ENCODE measurements around the gene CCR2.
"Not testable (repeated sequence)": the region's sequence is repeated elsewhere in the genome, so short reads cannot be mapped to it uniquely, and the experiment has no call there.

Gene CCR2

GRCh38 chr3:46353647-46354410, at the start of gene CCR2:
CCR2 (plus strand) TSS chr3:46354111; CDS start chr3:46357528, 3,417 bp downstream.
- no peak for DNase-seq

GRCh38 chr3:46304739-46305138, 49.2 kb upstream of the CCR2 start:
- DNase-seq: no peak

- DNase-seq: no peak
Observed at GRCh38 chr3:46312991-46313390, 40.9 kb upstream of the CCR2 start.

GRCh38 chr3:46314517-46314916, 39.4 kb upstream of the CCR2 start:
- no peak for DNase-seq

GRCh38 chr3:46316206-46316605, 37.7 kb upstream of the CCR2 start:
- DNase-seq: no peak

- DNase-seq: no peak
Observed at GRCh38 chr3:46318207-46318927, 35.5 kb upstream of the CCR2 start.

- DNase-seq: no peak
Observed at GRCh38 chr3:46321461-46322104, 32.3 kb upstream of the CCR2 start.

- DNase-seq: no peak
Observed at GRCh38 chr3:46324036-46324435, 29.9 kb upstream of the CCR2 start.

- no peak for DNase-seq
Observed at GRCh38 chr3:46325645-46326300, 28.1 kb upstream of the CCR2 start.

- not testable (repeated sequence) for DNase-seq
Observed at GRCh38 chr3:46330676-46331075, 23.2 kb upstream of the CCR2 start.

- DNase-seq: no peak
Observed at GRCh38 chr3:46334741-46335478, 19.0 kb upstream of the CCR2 start.

- no peak for DNase-seq
Observed at GRCh38 chr3:46335541-46335940, 18.4 kb upstream of the CCR2 start.

- DNase-seq: no peak
Observed at GRCh38 chr3:46337911-46338310, 16.0 kb upstream of the CCR2 start.

GRCh38 chr3:46338840-46339239, 15.1 kb upstream of the CCR2 start:
- DNase-seq: no peak

GRCh38 chr3:46344476-46344875, 9.4 kb upstream of the CCR2 start:
- no peak for DNase-seq

- no peak for DNase-seq
Observed at GRCh38 chr3:46348823-46349482, 5.0 kb upstream of the CCR2 start.

GRCh38 chr3:46349484-46350261, 4.2 kb upstream of the CCR2 start:
- DNase-seq: no peak

GRCh38 chr3:46350262-46350565, 3.7 kb upstream of the CCR2 start:
- DNase-seq: no peak

- no peak for DNase-seq
Observed at GRCh38 chr3:46351646-46352045, 2.3 kb upstream of the CCR2 start.

GRCh38 chr3:46353090-46353489, 821 bp upstream of the CCR2 start:
- no peak for DNase-seq

GRCh38 chr3:46354478-46354877, 567 bp downstream of the CCR2 start:
- DNase-seq: no peak

GRCh38 chr3:46354984-46355383, 1.1 kb downstream of the CCR2 start:
- DNase-seq: no peak

Measured in NCI-H2107 (cell line).